GM23338 (cell line): ENCODE data around the gene RAD51B. TPM values are rescaled to one million over a fixed set of nuclear protein-coding genes. Genes with fewer than 3 reads are reported as not detected.

Source experiments
- ATAC-seq: fragments of 200-7000 bp; cut with Tn5 transposase; 3 replicates; pipeline ENCODE4 v1.9.1; 2020
- DNase-seq: peaks from one replicate; pipeline ENCODE4 v3.0.0-alpha.2; 2015; ENCODE audit warnings: low spot score
- H2AFZ ChIP-seq: fragments of 200-600 bp; sonication (generic); 2 replicates; pipeline ENCODE4 v1.8.0; 2016; ENCODE audit warnings: antibody characterized with exemption, mild to moderate bottlenecking, moderate library complexity
- H3F3A ChIP-seq: fragments of 200-600 bp; sonication (generic); replicated peaks from 2 replicates; pipeline ENCODE4 v1.8.0; 2017; ENCODE audit warnings: antibody characterized with exemption, mixed run types, low read depth
- H3K27ac ChIP-seq: fragments of 200-600 bp; sonication (generic); 2 replicates; pipeline ENCODE4 v1.6.1; 2016; ENCODE audit warnings: low read depth
- H3K27me3 ChIP-seq: fragments of 200-600 bp; sonication (generic); 2 replicates; pipeline ENCODE4 v1.8.0; 2016; ENCODE audit warnings: mild to moderate bottlenecking, mixed run types, moderate library complexity; ENCODE audit not compliant: insufficient read depth
- H3K36me3 ChIP-seq: fragments of 200-600 bp; sonication (generic); 2 replicates; pipeline ENCODE4 v1.8.0; 2016; ENCODE audit warnings: mild to moderate bottlenecking; ENCODE audit not compliant: insufficient read depth
- H3K4me1 ChIP-seq: fragments of 200-600 bp; sonication (generic); 2 replicates; pipeline ENCODE4 v1.8.0; 2016; ENCODE audit warnings: mild to moderate bottlenecking, moderate library complexity; ENCODE audit not compliant: insufficient read depth
- H3K4me2 ChIP-seq: fragments of 200-600 bp; sonication (generic); 2 replicates; pipeline ENCODE4 v1.7.1; 2017; ENCODE audit warnings: mixed run types
- H3K4me3 ChIP-seq: fragments of 200-600 bp; sonication (generic); 2 replicates; pipeline ENCODE4 v1.6.1; 2016; ENCODE audit warnings: mixed run types
- H3K79me2 ChIP-seq: fragments of 200-600 bp; sonication (generic); replicated peaks from 2 replicates; pipeline ENCODE4 v1.8.0; 2017; ENCODE audit warnings: mild to moderate bottlenecking; ENCODE audit not compliant: insufficient read depth
- H3K9me2 ChIP-seq: fragments of 200-600 bp; sonication (generic); 2 replicates; pipeline ENCODE4 v1.8.0; 2017; ENCODE audit not compliant: insufficient read depth
- H4K20me1 ChIP-seq: fragments of 200-600 bp; sonication (generic); replicated peaks from 2 replicates; pipeline ENCODE4 v1.8.0; 2017; ENCODE audit warnings: mild to moderate bottlenecking; ENCODE audit not compliant: insufficient read depth
- H3K27ac Mint-ChIP-seq: 2 replicates; pipeline ENCODE4 v1.8.0; 2020; ENCODE audit warnings: inconsistent platforms, mild to moderate bottlenecking, moderate library complexity, mixed read lengths
- H3K27me3 Mint-ChIP-seq: 3 replicates; pipeline ENCODE4 v1.8.0; 2022; ENCODE audit warnings: low read depth, mild to moderate bottlenecking, moderate library complexity, mixed read lengths, inconsistent platforms; ENCODE audit not compliant: insufficient read depth, poor library complexity
- H3K36me3 Mint-ChIP-seq: 3 replicates; pipeline ENCODE4 v1.8.0; 2021; ENCODE audit warnings: low read depth, mild to moderate bottlenecking, inconsistent platforms, moderate library complexity, mixed read lengths
- H3K4me1 Mint-ChIP-seq: 3 replicates; pipeline ENCODE4 v1.8.0; 2020; ENCODE audit warnings: mild to moderate bottlenecking, inconsistent platforms, mixed read lengths
- H3K4me3 Mint-ChIP-seq: 3 replicates; pipeline ENCODE4 v1.8.0; 2021; ENCODE audit warnings: moderate library complexity, mild to moderate bottlenecking, inconsistent platforms, mixed read lengths
- H3K9me3 Mint-ChIP-seq: 3 replicates; pipeline ENCODE4 v1.8.0; 2020; ENCODE audit warnings: moderate library complexity, mild to moderate bottlenecking, inconsistent platforms, mixed read lengths
- CREB1 ChIP-seq: fragments of 250-450 bp; sonication (Bioruptor Pico); IDR thresholded peaks from 2 replicates; pipeline ENCODE4 v1.5.0; 2020; ENCODE audit warnings: low read depth, mild to moderate bottlenecking, moderate library complexity
- CTCF ChIP-seq, 2 experiments: fragments of 200-600 bp in 1 of 2; sonication (generic) in 1 of 2; conservative IDR thresholded peaks; 2 replicates each; pipeline versions ENCODE4 v1.5.1 to v1.6.1; 2016 to 2017; ENCODE audit warnings: antibody characterized with exemption in 2 of 2, low read depth in 2 of 2, mild to moderate bottlenecking in 2 of 2, moderate library complexity in 1 of 2
- ETS1 ChIP-seq: IDR thresholded peaks from 2 replicates; pipeline ENCODE4 v1.6.1; 2016; ENCODE audit warnings: antibody characterized with exemption
- EZH2 ChIP-seq: fragments of 200-600 bp; sonication (generic); IDR thresholded peaks from one replicate; pipeline ENCODE4 v1.8.0; 2017; ENCODE audit warnings: antibody characterized with exemption, mild to moderate bottlenecking, low read depth; ENCODE audit not compliant: unreplicated experiment
- EZH2phosphoT487 ChIP-seq: fragments of 200-600 bp; sonication (generic); IDR thresholded peaks from one replicate; pipeline ENCODE4 v1.8.1; 2018; ENCODE audit warnings: antibody characterized with exemption; ENCODE audit not compliant: unreplicated experiment
- JUNB ChIP-seq: IDR thresholded peaks from one replicate; pipeline ENCODE4 v1.6.1; 2016; ENCODE audit warnings: antibody characterized with exemption; ENCODE audit not compliant: unreplicated experiment
- NANOG ChIP-seq: IDR thresholded peaks from 2 replicates; pipeline ENCODE4 v1.6.1; 2016; ENCODE audit warnings: antibody characterized with exemption, borderline replicate concordance
- POLR2AphosphoS5 ChIP-seq: IDR thresholded peaks from 2 replicates; pipeline ENCODE4 v1.6.1; 2016; ENCODE audit warnings: antibody characterized with exemption, low read depth
- STAT1 ChIP-seq: IDR thresholded peaks from one replicate; pipeline ENCODE4 v1.6.1; 2016; ENCODE audit warnings: antibody characterized with exemption; ENCODE audit not compliant: unreplicated experiment
- ZNF114 ChIP-seq: fragments of 250-450 bp; sonication (Bioruptor Pico); IDR thresholded peaks from 2 replicates; pipeline ENCODE4 v1.5.0; 2020; ENCODE audit warnings: mild to moderate bottlenecking, moderate library complexity
- ZNF331 ChIP-seq: fragments of 250-450 bp; sonication (Bioruptor Pico); IDR thresholded peaks from 2 replicates; pipeline ENCODE4 v1.5.0; 2020; ENCODE audit warnings: low read depth, mild to moderate bottlenecking, moderate library complexity
- polyA plus RNA-seq: library from polyadenylated mRNA; unstranded; fragments of >200 nt; fragmentation: Nextera tagmentation; extraction: Ambion mirVana; gene quantifications from 2 replicates; pipeline ENCODE4 v1.2.1, GENCODE V29; 2016
- total RNA-seq: library from RNA; depleted of rRNA; stranded (reverse); fragments of >200 nt; shearing (Covaris generic); gene quantifications from 2 replicates; pipeline ENCODE4 v1.2.3, GENCODE V29; 2014
- TF ChIP-seq, protein P1 (sequence below): fragments of 250-450 bp; sonication (Bioruptor Pico); IDR thresholded peaks from 2 replicates; pipeline ENCODE4 v1.5.0; 2020; ENCODE audit warnings: mild to moderate bottlenecking, moderate library complexity
- TF ChIP-seq, protein P2 (sequence below): IDR thresholded peaks from one replicate; pipeline ENCODE4 v1.6.1; 2018; ENCODE audit warnings: antibody characterized with exemption; ENCODE audit not compliant: unreplicated experiment

The RAD51B gene
- total and polyA plus RNA-seq, 2 experiments from 2014 or later, result 15.7 to 29.1 TPM

- H3K4me3 Mint-ChIP-seq, result no peak overlapping the region
- Histone ChIP-seq H3K27me3 (no peaks in the 10 kb centered on the region), H3K9me2 (0 out of 2 replicates have a peak, but pooled peaks cover 5% of the 10 kb centered on the region), H4K20me1 (no peaks in the 10 kb centered on the region), H3K27ac (no peak overlapping the region), H3K79me2 (no peaks in the 10 kb centered on the region), H3K4me1 (peaks cover 15% of the 10 kb centered on the region), H3K4me3 (no peak overlapping the region), H3K36me3 (no peaks in the 10 kb centered on the region), H3K4me2 (no peak overlapping the region), H3F3A (no peaks in the 10 kb centered on the region), H2AFZ (no peak overlapping the region)
- H3K4me1 Mint-ChIP-seq, result peaks cover 39% of the 10 kb centered on the region
- ATAC-seq (no peak), DNase-seq (no peak)
- H3K36me3 Mint-ChIP-seq, result no peaks in the 10 kb centered on the region
- no peaks in the 10 kb centered on the region; the same call in 2 of the 3 replicates for H3K9me3 Mint-ChIP-seq
- no peak overlapping the region for H3K27ac Mint-ChIP-seq
- TF ChIP-seq ETS1, result no peak
- no peak for TF ChIP-seq NANOG
- TF ChIP-seq, protein P1, sequence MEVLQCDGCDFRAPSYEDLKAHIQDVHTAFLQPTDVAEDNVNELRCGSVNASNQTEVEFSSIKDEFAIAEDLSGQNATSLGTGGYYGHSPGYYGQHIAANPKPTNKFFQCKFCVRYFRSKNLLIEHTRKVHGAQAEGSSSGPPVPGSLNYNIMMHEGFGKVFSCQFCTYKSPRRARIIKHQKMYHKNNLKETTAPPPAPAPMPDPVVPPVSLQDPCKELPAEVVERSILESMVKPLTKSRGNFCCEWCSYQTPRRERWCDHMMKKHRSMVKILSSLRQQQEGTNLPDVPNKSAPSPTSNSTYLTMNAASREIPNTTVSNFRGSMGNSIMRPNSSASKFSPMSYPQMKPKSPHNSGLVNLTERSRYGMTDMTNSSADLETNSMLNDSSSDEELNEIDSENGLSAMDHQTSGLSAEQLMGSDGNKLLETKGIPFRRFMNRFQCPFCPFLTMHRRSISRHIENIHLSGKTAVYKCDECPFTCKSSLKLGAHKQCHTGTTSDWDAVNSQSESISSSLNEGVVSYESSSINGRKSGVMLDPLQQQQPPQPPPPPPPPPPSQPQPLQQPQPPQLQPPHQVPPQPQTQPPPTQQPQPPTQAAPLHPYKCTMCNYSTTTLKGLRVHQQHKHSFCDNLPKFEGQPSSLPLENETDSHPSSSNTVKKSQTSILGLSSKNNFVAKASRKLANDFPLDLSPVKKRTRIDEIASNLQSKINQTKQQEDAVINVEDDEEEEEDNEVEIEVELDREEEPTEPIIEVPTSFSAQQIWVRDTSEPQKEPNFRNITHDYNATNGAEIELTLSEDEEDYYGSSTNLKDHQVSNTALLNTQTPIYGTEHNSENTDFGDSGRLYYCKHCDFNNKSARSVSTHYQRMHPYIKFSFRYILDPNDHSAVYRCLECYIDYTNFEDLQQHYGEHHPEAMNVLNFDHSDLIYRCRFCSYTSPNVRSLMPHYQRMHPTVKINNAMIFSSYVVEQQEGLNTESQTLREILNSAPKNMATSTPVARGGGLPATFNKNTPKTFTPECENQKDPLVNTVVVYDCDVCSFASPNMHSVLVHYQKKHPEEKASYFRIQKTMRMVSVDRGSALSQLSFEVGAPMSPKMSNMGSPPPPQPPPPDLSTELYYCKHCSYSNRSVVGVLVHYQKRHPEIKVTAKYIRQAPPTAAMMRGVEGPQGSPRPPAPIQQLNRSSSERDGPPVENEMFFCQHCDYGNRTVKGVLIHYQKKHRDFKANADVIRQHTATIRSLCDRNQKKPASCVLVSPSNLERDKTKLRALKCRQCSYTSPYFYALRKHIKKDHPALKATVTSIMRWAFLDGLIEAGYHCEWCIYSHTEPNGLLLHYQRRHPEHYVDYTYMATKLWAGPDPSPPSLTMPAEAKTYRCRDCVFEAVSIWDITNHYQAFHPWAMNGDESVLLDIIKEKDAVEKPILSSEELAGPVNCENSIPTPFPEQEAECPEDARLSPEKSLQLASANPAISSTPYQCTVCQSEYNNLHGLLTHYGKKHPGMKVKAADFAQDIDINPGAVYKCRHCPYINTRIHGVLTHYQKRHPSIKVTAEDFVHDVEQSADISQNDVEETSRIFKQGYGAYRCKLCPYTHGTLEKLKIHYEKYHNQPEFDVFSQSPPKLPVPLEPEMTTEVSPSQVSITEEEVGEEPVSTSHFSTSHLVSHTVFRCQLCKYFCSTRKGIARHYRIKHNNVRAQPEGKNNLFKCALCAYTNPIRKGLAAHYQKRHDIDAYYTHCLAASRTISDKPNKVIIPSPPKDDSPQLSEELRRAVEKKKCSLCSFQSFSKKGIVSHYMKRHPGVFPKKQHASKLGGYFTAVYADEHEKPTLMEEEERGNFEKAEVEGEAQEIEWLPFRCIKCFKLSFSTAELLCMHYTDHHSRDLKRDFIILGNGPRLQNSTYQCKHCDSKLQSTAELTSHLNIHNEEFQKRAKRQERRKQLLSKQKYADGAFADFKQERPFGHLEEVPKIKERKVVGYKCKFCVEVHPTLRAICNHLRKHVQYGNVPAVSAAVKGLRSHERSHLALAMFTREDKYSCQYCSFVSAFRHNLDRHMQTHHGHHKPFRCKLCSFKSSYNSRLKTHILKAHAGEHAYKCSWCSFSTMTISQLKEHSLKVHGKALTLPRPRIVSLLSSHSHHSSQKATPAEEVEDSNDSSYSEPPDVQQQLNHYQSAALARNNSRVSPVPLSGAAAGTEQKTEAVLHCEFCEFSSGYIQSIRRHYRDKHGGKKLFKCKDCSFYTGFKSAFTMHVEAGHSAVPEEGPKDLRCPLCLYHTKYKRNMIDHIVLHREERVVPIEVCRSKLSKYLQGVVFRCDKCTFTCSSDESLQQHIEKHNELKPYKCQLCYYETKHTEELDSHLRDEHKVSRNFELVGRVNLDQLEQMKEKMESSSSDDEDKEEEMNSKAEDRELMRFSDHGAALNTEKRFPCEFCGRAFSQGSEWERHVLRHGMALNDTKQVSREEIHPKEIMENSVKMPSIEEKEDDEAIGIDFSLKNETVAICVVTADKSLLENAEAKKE (CRISPR knock-in tag), result no peak
- TF ChIP-seq STAT1, result no peak
- no peak for TF ChIP-seq EZH2phosphoT487
- TF ChIP-seq, protein P2, sequence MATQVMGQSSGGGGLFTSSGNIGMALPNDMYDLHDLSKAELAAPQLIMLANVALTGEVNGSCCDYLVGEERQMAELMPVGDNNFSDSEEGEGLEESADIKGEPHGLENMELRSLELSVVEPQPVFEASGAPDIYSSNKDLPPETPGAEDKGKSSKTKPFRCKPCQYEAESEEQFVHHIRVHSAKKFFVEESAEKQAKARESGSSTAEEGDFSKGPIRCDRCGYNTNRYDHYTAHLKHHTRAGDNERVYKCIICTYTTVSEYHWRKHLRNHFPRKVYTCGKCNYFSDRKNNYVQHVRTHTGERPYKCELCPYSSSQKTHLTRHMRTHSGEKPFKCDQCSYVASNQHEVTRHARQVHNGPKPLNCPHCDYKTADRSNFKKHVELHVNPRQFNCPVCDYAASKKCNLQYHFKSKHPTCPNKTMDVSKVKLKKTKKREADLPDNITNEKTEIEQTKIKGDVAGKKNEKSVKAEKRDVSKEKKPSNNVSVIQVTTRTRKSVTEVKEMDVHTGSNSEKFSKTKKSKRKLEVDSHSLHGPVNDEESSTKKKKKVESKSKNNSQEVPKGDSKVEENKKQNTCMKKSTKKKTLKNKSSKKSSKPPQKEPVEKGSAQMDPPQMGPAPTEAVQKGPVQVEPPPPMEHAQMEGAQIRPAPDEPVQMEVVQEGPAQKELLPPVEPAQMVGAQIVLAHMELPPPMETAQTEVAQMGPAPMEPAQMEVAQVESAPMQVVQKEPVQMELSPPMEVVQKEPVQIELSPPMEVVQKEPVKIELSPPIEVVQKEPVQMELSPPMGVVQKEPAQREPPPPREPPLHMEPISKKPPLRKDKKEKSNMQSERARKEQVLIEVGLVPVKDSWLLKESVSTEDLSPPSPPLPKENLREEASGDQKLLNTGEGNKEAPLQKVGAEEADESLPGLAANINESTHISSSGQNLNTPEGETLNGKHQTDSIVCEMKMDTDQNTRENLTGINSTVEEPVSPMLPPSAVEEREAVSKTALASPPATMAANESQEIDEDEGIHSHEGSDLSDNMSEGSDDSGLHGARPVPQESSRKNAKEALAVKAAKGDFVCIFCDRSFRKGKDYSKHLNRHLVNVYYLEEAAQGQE, result no peak
- TF ChIP-seq ZNF114 (CRISPR knock-in tag), result no peak
- no peak for TF ChIP-seq CTCF (conservative IDR thresholded peaks at IDR 0.05; ENCODE audit: low read depth in 2 of 2)
- TF ChIP-seq POLR2AphosphoS5, result no peak
- TF ChIP-seq JUNB, result no peak
- no peak for TF ChIP-seq CREB1 (CRISPR knock-in tag)
- no peak for TF ChIP-seq EZH2
- no peak for TF ChIP-seq ZNF331 (CRISPR knock-in tag)
- peaks cover 30% of the 10 kb centered on the region for H3K27me3 Mint-ChIP-seq
Observed at GRCh38 chr14:68692216-68692615, 872.6 kb downstream of the RAD51B start.
